Neural crest cell (in vitro differentiated cells): ENCODE results near the gene BAD. TPM values are rescaled to one million over a fixed set of nuclear protein-coding genes. Genes with fewer than 3 reads are reported as not detected.

Experiments used
- DNase-seq: peaks from one replicate; pipeline ENCODE4 v3.0.0; 2021; ENCODE audit warnings: low read depth, mixed read lengths, low spot score
- H3K27ac Mint-ChIP-seq: one replicate; pipeline ENCODE4 v1.8.0; 2021; ENCODE audit warnings: mild to moderate bottlenecking, mixed read lengths; ENCODE audit not compliant: unreplicated experiment
- H3K27me3 Mint-ChIP-seq: 2 replicates; pipeline ENCODE4 v1.8.0; 2021; ENCODE audit warnings: low read depth, mild to moderate bottlenecking, mixed read lengths
- H3K36me3 Mint-ChIP-seq: 2 replicates; pipeline ENCODE4 v1.8.0; 2021; ENCODE audit warnings: low read depth, mild to moderate bottlenecking, mixed read lengths
- H3K4me1 Mint-ChIP-seq: 2 replicates; pipeline ENCODE4 v1.8.0; 2021; ENCODE audit warnings: mixed read lengths
- H3K4me3 Mint-ChIP-seq: one replicate; pipeline ENCODE4 v1.8.0; 2021; ENCODE audit warnings: mild to moderate bottlenecking, mixed read lengths
- H3K9me3 Mint-ChIP-seq: 2 replicates; pipeline ENCODE4 v1.8.0; 2021; ENCODE audit warnings: mixed read lengths
- CTCF ChIP-seq: fragments of 200-600 bp; sonication (generic); conservative IDR thresholded peaks from 2 replicates; pipeline ENCODE4 v1.5.0; 2021; ENCODE audit warnings: antibody characterized with exemption, mild to moderate bottlenecking
- total RNA-seq: library from RNA; stranded (reverse); gene quantifications from 2 replicates; pipeline ENCODE4 v1.2.1, GENCODE V29; 2021

The BAD gene
- total RNA-seq, 1 donor from 2014 or later, result 47.1 TPM

- no peak for TF ChIP-seq CTCF
- no peak for DNase-seq
- Mint-ChIP-seq H3K36me3 (no peaks in the 10 kb centered on the region), H3K4me1 (peaks cover 27% of the 10 kb centered on the region), H3K4me3 (peak overlapping the region; percentile 90), H3K27me3 (peaks cover 5% of the 10 kb centered on the region), H3K9me3 (no peaks in the 10 kb centered on the region), H3K27ac (no peak overlapping the region)
Measured at GRCh38 chr11:64244966-64245365, 39.5 kb downstream of the BAD start.

- Mint-ChIP-seq H3K27me3 (peaks cover 5% of the 10 kb centered on the region), H3K27ac (no peak overlapping the region)
Measured at GRCh38 chr11:64244107-64244506, 40.4 kb downstream of the BAD start.

GRCh38 chr11:64243236-64243854 lies 41.1 kb downstream of the BAD start:
- no peak for DNase-seq
- Mint-ChIP-seq H3K9me3 (no peaks in the 10 kb centered on the region), H3K4me1 (peaks cover 28% of the 10 kb centered on the region), H3K27ac (no peak overlapping the region), H3K36me3 (no peaks in the 10 kb centered on the region), H3K4me3 (peak overlapping the region; percentile 95), H3K27me3 (peaks cover 5% of the 10 kb centered on the region)
- no peak for TF ChIP-seq CTCF

More at GRCh38 chr11:64244107-64244506, 40.4 kb downstream of the BAD start:
- Mint-ChIP-seq H3K9me3 (no peaks in the 10 kb centered on the region), H3K4me3 (peak overlapping the region; percentile 95), H3K4me1 (peaks cover 28% of the 10 kb centered on the region), H3K36me3 (no peaks in the 10 kb centered on the region)
- no peak for TF ChIP-seq CTCF
- no peak for DNase-seq

- Mint-ChIP-seq H3K36me3 (peaks cover 3% of the 10 kb centered on the region), H3K4me3 (peak overlapping the region; percentile 95), H3K27ac (peak overlapping the region; percentile 96), H3K9me3 (no peaks in the 10 kb centered on the region), H3K4me1 (peaks cover 21% of the 10 kb centered on the region), H3K27me3 (peaks cover 2% of the 10 kb centered on the region)
- no peak for TF ChIP-seq CTCF
- DNase-seq, result no peak
Measured at GRCh38 chr11:64241491-64242374, 42.7 kb downstream of the BAD start.

GRCh38 chr11:64241241-64241490 lies 43.3 kb downstream of the BAD start:
- Mint-ChIP-seq H3K36me3 (peaks cover 3% of the 10 kb centered on the region), H3K27ac (peak overlapping the region; percentile 96), H3K4me1 (peaks cover 21% of the 10 kb centered on the region), H3K4me3 (peak overlapping the region; percentile 95), H3K27me3 (peaks cover 2% of the 10 kb centered on the region), H3K9me3 (no peaks in the 10 kb centered on the region)
- no peak for TF ChIP-seq CTCF
- DNase-seq, result peak; percentile 100
